Neural cell (in vitro differentiated cells): ENCODE data around the gene RPL21. TPM values are rescaled to one million over a fixed set of nuclear protein-coding genes. Genes with fewer than 3 reads are reported as not detected.

Experiments
- H2AFZ ChIP-seq: fragments of 200-600, 300-800 bp; sonication (generic), shearing (Covaris generic); 2 replicates; pipeline ENCODE4 v1.6.0; 2014; ENCODE audit warnings: low read depth, mild to moderate bottlenecking, antibody characterized with exemption, low read length, moderate library complexity
- H3F3A ChIP-seq: fragments of 200-600 bp; shearing (Covaris generic); 2 replicates; pipeline ENCODE4 v1.6.1; 2016; ENCODE audit warnings: mild to moderate bottlenecking, moderate library complexity, mixed read lengths, antibody characterized with exemption, low read length; ENCODE audit not compliant: insufficient read depth, poor library complexity, severe bottlenecking
- H3K27ac ChIP-seq: fragments of 200-600, 300-800 bp; sonication (generic), shearing (Covaris generic); 2 replicates; pipeline ENCODE4 v1.5.1; 2014; ENCODE audit warnings: mild to moderate bottlenecking, low read length, moderate library complexity
- H3K27me3 ChIP-seq: fragments of 300-800, 200-600 bp; sonication (generic), shearing (Covaris generic); 2 replicates; pipeline ENCODE4 v1.6.0; 2014; ENCODE audit warnings: mild to moderate bottlenecking, low read depth, low read length, moderate library complexity; ENCODE audit not compliant: insufficient read depth
- H3K36me3 ChIP-seq: fragments of 300-800, 200-600 bp; sonication (generic), shearing (Covaris generic); 2 replicates; pipeline ENCODE4 v1.5.1; 2014; ENCODE audit warnings: mild to moderate bottlenecking, antibody characterized with exemption, low read length, moderate library complexity; ENCODE audit not compliant: insufficient read depth
- H3K4me2 ChIP-seq: fragments of 300-800, 200-600 bp; sonication (generic), shearing (Covaris generic); 2 replicates; pipeline ENCODE4 v1.6.0; 2014; ENCODE audit warnings: mild to moderate bottlenecking, low read length
- H3K4me3 ChIP-seq: fragments of 300-800, 200-600 bp; sonication (generic), shearing (Covaris generic); 2 replicates; pipeline ENCODE4 v1.5.1; 2014; ENCODE audit warnings: mild to moderate bottlenecking, low read length, moderate library complexity
- H3K79me2 ChIP-seq: fragments of 200-600 bp; shearing (Covaris generic); replicated peaks from 2 replicates; pipeline ENCODE4 v1.6.0; 2014; ENCODE audit warnings: mild to moderate bottlenecking, low read length, moderate library complexity; ENCODE audit not compliant: insufficient read depth
- H3K9ac ChIP-seq: fragments of 300-800, 200-600 bp; sonication (generic), shearing (Covaris generic); 2 replicates; pipeline ENCODE4 v1.6.1; 2016; ENCODE audit warnings: mild to moderate bottlenecking, low read length, mixed read lengths
- H3K9me2 ChIP-seq: fragments of 200-600 bp; shearing (Covaris generic); 2 replicates; pipeline ENCODE4 v1.6.1; 2016; ENCODE audit warnings: mild to moderate bottlenecking, low read length, mixed read lengths; ENCODE audit not compliant: insufficient read depth
- H3K9me3 ChIP-seq: fragments of 200-600, 300-800 bp; sonication (generic), shearing (Covaris generic); 2 replicates; pipeline ENCODE4 v1.6.1; 2016; ENCODE audit warnings: mild to moderate bottlenecking, mixed run types, low read length, moderate library complexity, mixed read lengths
- H4K20me1 ChIP-seq: fragments of 200-600 bp; shearing (Covaris generic); 2 replicates; pipeline ENCODE4 v1.6.1; 2016; ENCODE audit warnings: mild to moderate bottlenecking, mixed run types; ENCODE audit not compliant: insufficient read depth
- CTCF ChIP-seq: fragments of 450-650 bp; IDR thresholded peaks from 2 replicates; pipeline ENCODE4 v1.5.1; 2014; ENCODE audit warnings: antibody characterized with exemption, mild to moderate bottlenecking, moderate library complexity; ENCODE audit not compliant: poor library complexity, severe bottlenecking
- EP300 ChIP-seq: fragments of 450-650 bp; conservative IDR thresholded peaks from 2 replicates; pipeline ENCODE4 v1.6.1; 2014; ENCODE audit warnings: antibody characterized with exemption, mild to moderate bottlenecking, moderate library complexity; ENCODE audit not compliant: poor library complexity, severe bottlenecking
- EZH2 ChIP-seq: fragments of 200-600, 300-800 bp; shearing (Covaris generic), sonication (generic); IDR thresholded peaks from 2 replicates; pipeline ENCODE4 v1.6.1; 2014; ENCODE audit warnings: antibody characterized with exemption, low read length, borderline replicate concordance, mild to moderate bottlenecking; ENCODE audit not compliant: insufficient read depth, poor library complexity, severe bottlenecking
- MXI1 ChIP-seq: fragments of 450-650 bp; conservative IDR thresholded peaks from 2 replicates; pipeline ENCODE4 v1.6.1; 2014; ENCODE audit warnings: antibody characterized with exemption, mild to moderate bottlenecking; ENCODE audit not compliant: poor library complexity, severe bottlenecking
- POLR2AphosphoS5 ChIP-seq: IDR thresholded peaks from 2 replicates; pipeline ENCODE4 v1.6.1; 2012
- RAD21 ChIP-seq: fragments of 450-650 bp; conservative IDR thresholded peaks from 2 replicates; pipeline ENCODE4 v1.6.1; 2014; ENCODE audit warnings: antibody characterized with exemption, mild to moderate bottlenecking, moderate library complexity
- REST ChIP-seq: IDR thresholded peaks from 2 replicates; pipeline ENCODE4 v1.6.1; 2012; ENCODE audit warnings: borderline replicate concordance
- SMC3 ChIP-seq: fragments of 450-650 bp; conservative IDR thresholded peaks from 2 replicates; pipeline ENCODE4 v1.6.1; 2014; ENCODE audit warnings: antibody characterized with exemption, mild to moderate bottlenecking, moderate library complexity; ENCODE audit not compliant: poor library complexity
- TAF1 ChIP-seq: IDR thresholded peaks from 2 replicates; pipeline ENCODE4 v1.6.1; 2012; ENCODE audit warnings: low read depth
- polyA plus RNA-seq: library from polyadenylated mRNA; depleted of rRNA; stranded (reverse); fragments of >200 nt; gene quantifications from 2 replicates; pipeline ENCODE4 v1.2.3, GENCODE V29; 2014

RPL21 gene
- polyA plus RNA-seq, 1 donor from 2014 or later = 1,536 TPM

GRCh38 chr13:27259831-27260230, 8.5 kb downstream of the RPL21 start:
- peaks cover 6% of the 10 kb centered on the region for H3F3A ChIP-seq
- no peak overlapping the region for H2AFZ ChIP-seq
- H3K36me3 ChIP-seq = peaks cover 6% of the 10 kb centered on the region
- no peaks in the 10 kb centered on the region for H4K20me1 ChIP-seq
- H3K4me3 ChIP-seq = no peak overlapping the region
- no peak overlapping the region for H3K27ac ChIP-seq
- H3K9me2 ChIP-seq = no peaks in the 10 kb centered on the region
- no peak overlapping the region for H3K9ac ChIP-seq
- no peak overlapping the region for H3K4me2 ChIP-seq
- H3K27me3 ChIP-seq = no peaks in the 10 kb centered on the region
- H3K9me3 ChIP-seq = no peaks in the 10 kb centered on the region
- H3K79me2 ChIP-seq = peaks cover 13% of the 10 kb centered on the region
- TF ChIP-seq POLR2AphosphoS5 (no peak), EZH2 (no peak), REST (no peak), CTCF (no peak), SMC3 (no peak), EP300 (no peak), RAD21 (no peak), TAF1 (no peak), MXI1 (no peak)

- TF ChIP-seq POLR2AphosphoS5 (no peak), EZH2 (no peak), TAF1 (no peak), MXI1 (no peak), CTCF (no peak), SMC3 (no peak), EP300 (no peak), RAD21 (no peak), REST (no peak)
- H3K27ac ChIP-seq = no peak overlapping the region
Observed at GRCh38 chr13:27261396-27261795, 10.0 kb downstream of the RPL21 start.

More at GRCh38 chr13:27261396-27261795, 10.0 kb downstream of the RPL21 start:
- Histone ChIP-seq H3K4me2 (no peak overlapping the region), H3K9me3 (no peaks in the 10 kb centered on the region), H3K27me3 (no peaks in the 10 kb centered on the region), H3K9me2 (no peaks in the 10 kb centered on the region), H4K20me1 (no peaks in the 10 kb centered on the region), H3K36me3 (peaks cover 6% of the 10 kb centered on the region), H2AFZ (no peak overlapping the region), H3K79me2 (peaks cover 11% of the 10 kb centered on the region), H3F3A (peaks cover 6% of the 10 kb centered on the region), H3K4me3 (no peak overlapping the region), H3K9ac (no peak overlapping the region)
